ENCODE results near the gene C11orf97.

DNA sequence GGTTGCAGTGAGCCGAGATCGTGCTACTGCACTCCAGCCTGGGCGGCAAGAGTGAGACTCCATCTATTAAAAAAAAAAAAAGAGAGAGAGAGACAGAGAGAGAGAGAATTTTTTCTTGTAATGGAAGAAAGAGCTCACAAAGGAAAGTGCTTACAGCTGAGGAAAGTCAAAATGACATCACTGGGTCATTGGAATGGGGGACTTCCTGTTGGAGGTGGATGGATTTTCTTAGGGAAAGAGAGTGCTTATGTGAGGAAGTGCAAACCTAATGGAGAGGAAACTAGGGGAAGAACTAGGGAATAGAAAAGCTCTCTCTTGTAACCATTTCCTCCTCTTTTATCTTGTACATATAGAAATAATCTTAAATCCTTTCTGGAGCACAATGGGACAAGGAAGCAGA is 48.6 kb downstream of the C11orf97 start:
- TF ChIP-seq, protein P1, sequence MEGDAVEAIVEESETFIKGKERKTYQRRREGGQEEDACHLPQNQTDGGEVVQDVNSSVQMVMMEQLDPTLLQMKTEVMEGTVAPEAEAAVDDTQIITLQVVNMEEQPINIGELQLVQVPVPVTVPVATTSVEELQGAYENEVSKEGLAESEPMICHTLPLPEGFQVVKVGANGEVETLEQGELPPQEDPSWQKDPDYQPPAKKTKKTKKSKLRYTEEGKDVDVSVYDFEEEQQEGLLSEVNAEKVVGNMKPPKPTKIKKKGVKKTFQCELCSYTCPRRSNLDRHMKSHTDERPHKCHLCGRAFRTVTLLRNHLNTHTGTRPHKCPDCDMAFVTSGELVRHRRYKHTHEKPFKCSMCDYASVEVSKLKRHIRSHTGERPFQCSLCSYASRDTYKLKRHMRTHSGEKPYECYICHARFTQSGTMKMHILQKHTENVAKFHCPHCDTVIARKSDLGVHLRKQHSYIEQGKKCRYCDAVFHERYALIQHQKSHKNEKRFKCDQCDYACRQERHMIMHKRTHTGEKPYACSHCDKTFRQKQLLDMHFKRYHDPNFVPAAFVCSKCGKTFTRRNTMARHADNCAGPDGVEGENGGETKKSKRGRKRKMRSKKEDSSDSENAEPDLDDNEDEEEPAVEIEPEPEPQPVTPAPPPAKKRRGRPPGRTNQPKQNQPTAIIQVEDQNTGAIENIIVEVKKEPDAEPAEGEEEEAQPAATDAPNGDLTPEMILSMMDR (IDR thresholded peaks at IDR 0.05; ENCODE audit: low read depth, low read length, poor library complexity, severe bottlenecking) = no peak
- no peak for TF ChIP-seq EZH2phosphoT487 (IDR thresholded peaks at IDR 0.05; ENCODE audit: borderline replicate concordance, low read length)
